ENCODE measurements around the gene BLM. TPM values are rescaled to one million over a fixed set of nuclear protein-coding genes. Genes with fewer than 3 reads are reported as not detected.

BLM gene
- total and polyA plus RNA-seq, 10 of the 15 experiments (the other 5 are each of a cell fraction or from before 2014, with no cell fraction given): 23.0 to 68.4 (median 43.9) TPM

DNA sequence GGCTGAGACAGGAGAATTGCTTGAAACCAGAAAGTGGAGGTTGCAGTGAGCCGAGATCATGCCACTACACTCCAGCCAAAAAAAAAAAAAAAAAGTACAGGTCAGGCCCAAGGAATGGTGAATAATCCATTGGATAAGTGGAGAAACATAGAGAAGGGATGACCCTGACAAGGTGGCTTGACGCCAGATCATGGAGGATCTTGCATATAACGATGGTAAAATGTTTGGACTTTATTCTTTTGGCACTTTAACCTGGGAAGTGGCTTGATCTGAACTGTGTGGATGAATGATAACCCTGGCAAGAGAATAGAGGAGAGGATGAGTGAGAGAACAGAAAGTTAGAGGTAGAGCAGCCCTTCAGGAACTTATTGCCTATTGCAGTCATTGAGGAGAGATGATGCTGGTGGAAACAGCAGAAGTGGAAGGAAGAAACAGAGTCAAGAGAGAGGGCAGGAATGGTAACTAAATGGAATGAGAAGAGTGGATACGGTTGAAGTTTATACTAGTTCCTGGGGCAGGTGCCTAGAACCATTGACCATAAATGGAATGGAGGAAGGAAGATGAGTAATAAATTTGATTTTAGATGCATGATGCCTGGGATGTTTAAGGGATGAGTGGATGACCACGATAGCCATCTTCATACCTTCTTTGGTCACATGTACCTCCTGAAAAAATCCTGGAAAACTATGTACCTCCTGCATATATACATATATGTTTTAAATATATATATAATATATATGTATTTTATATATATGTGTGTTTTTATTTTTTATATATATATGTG, 57.8 kb downstream of the BLM start (continued):
- TF ChIP-seq, protein P1, sequence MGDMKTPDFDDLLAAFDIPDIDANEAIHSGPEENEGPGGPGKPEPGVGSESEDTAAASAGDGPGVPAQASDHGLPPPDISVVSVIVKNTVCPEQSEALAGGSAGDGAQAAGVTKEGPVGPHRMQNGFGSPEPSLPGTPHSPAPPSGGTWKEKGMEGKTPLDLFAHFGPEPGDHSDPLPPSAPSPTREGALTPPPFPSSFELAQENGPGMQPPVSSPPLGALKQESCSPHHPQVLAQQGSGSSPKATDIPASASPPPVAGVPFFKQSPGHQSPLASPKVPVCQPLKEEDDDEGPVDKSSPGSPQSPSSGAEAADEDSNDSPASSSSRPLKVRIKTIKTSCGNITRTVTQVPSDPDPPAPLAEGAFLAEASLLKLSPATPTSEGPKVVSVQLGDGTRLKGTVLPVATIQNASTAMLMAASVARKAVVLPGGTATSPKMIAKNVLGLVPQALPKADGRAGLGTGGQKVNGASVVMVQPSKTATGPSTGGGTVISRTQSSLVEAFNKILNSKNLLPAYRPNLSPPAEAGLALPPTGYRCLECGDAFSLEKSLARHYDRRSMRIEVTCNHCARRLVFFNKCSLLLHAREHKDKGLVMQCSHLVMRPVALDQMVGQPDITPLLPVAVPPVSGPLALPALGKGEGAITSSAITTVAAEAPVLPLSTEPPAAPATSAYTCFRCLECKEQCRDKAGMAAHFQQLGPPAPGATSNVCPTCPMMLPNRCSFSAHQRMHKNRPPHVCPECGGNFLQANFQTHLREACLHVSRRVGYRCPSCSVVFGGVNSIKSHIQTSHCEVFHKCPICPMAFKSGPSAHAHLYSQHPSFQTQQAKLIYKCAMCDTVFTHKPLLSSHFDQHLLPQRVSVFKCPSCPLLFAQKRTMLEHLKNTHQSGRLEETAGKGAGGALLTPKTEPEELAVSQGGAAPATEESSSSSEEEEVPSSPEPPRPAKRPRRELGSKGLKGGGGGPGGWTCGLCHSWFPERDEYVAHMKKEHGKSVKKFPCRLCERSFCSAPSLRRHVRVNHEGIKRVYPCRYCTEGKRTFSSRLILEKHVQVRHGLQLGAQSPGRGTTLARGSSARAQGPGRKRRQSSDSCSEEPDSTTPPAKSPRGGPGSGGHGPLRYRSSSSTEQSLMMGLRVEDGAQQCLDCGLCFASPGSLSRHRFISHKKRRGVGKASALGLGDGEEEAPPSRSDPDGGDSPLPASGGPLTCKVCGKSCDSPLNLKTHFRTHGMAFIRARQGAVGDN (IDR thresholded peaks at IDR 0.05): no peak
- TF ChIP-seq BACH1 (IDR thresholded peaks at IDR 0.05; ENCODE audit: borderline replicate concordance) (no peak), MEF2B (IDR thresholded peaks at IDR 0.05; ENCODE audit: partially characterized antibody, poor library complexity, severe bottlenecking) (no peak), SPI1 (IDR thresholded peaks at IDR 0.05; ENCODE audit: borderline replicate concordance, insufficient read depth, low read depth, low read length) (no peak), ZNF207 (IDR thresholded peaks at IDR 0.05; ENCODE audit: borderline replicate concordance) (no peak), STAT3 (IDR thresholded peaks at IDR 0.05; ENCODE audit: low read depth, low read length) (no peak), NRF1 (conservative IDR thresholded peaks at IDR 0.05; ENCODE audit: low read depth, low read length) (no peak), IRF4 (IDR thresholded peaks at IDR 0.05; ENCODE audit: low read depth, low read length) (no peak)
- TF ChIP-seq, protein P2, sequence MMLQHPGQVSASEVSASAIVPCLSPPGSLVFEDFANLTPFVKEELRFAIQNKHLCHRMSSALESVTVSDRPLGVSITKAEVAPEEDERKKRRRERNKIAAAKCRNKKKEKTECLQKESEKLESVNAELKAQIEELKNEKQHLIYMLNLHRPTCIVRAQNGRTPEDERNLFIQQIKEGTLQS (IDR thresholded peaks at IDR 0.05; ENCODE audit: borderline replicate concordance, extremely low read depth, low read depth, low read length): no peak

Measured in GM12878 (cell line).